HG02588 (cell line): ENCODE measurements around the gene HAAO.
"Not testable (repeated sequence)": the region's sequence is repeated elsewhere in the genome, so short reads cannot be mapped to it uniquely, and the experiment has no call there.

Experiments
- ATAC-seq: cut with Tn5 transposase; IDR thresholded peaks from one replicate; pipeline ENCODE4 v1.9.1; 2021; ENCODE audit warnings: mild to moderate bottlenecking, moderate library complexity; ENCODE audit not compliant: unreplicated experiment

Gene HAAO

GRCh38 chr2:42792583-42793333, at the start of gene HAAO:
TSS of gene HAAO (minus strand) at chr2:42792583. CDS start at chr2:42792536, 47 bp downstream.
- ATAC-seq, result peak; percentile 29

- no peak for ATAC-seq
Observed at GRCh38 chr2:42841344-42841743, 49.0 kb upstream of the HAAO start.

DNA sequence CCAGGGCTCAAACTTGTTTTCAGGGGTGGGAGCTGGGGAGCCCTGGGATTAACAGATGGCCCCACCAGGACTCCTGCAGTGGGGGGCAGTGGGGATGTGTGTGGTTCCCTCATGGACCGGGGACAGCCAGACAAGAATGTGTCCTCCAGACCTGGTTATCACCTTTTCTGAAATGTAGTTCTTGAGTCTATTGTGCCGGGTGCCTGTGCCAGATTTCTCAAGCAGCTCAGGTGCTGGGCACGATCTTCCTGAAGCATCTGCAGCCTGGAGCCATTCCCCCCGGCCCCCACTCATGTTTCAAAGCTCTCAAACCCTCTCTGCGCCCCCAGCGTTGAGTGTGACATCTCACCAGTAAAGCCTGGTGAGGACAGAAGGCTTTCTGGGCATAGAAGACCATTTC, 48.4 kb upstream of the HAAO start:
- ATAC-seq, result no peak

DNA sequence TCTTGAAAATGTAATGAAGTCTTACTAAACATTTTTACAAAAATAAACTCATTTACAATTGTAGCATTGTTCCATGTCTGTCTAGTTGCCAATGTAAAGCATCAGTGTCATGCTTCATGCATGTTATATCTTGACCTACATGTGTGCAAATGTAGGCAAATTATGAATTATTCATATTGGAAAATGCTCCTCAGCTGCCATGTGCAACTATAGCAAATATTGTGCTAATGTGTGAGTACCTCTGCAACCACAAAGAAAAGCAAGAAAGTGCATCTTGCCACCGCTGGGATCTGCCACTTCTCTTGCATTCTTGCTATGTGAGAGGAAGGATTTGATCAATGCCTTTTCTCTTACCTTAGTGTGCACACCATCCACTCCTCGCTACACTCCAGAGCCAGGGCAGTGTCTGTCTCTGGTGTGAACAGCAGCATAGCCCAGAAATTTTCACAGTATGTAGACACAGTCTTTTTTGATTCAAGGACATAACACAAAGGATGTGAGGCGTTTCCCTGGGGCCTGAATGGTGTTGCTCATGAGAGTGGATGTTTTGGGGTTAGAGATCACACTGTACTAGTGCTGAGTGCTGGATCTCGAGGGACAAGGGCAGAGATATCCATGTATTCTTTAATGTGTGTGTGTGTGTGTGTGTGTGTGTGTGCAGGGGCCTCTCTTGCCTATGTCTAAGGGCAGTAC, 47.6 kb upstream of the HAAO start:
- ATAC-seq, result no peak

DNA sequence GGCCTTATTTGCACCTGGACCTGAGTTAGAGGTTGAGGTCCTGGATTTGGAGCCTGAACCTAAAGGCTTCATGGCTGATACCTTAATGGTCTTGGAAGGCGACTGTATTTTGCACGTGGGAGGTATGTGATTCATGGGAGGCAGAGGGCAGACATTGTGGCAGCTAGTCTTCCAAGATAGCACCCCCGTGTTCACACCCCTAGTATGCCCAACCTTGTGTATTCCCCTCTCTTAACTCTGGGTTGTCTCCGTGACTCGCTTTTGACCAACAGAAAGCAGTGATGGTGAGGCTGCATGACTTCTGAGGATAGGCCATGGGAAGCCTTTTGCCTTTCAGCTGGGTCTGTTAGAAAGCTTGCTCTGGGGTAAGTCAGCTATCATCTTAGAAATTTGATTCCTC, 45.8 kb upstream of the HAAO start:
- ATAC-seq, result no peak

GRCh38 chr2:42835577-42836371, 43.4 kb upstream of the HAAO start:
- ATAC-seq, result no peak

DNA sequence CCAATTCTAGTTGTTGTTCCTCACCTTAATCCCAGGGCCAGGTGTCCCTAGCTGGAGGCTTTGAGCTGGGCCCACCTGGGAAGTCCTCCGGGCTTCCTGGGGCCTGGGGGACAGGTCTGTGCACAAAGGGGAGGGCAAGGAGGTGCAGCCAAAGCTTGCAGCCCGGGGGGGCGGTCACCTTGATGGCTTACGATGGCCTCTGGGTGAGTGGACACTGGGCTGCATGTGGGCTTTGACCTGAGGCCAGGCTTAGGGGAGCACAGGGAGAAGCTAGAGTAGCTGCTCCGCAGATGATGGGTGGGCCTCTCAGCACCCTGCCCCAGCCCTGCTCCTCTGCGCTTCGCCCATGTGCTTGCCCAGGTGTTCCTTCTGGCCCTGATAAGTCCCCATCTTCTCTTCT, 41.8 kb upstream of the HAAO start:
- no peak for ATAC-seq

DNA sequence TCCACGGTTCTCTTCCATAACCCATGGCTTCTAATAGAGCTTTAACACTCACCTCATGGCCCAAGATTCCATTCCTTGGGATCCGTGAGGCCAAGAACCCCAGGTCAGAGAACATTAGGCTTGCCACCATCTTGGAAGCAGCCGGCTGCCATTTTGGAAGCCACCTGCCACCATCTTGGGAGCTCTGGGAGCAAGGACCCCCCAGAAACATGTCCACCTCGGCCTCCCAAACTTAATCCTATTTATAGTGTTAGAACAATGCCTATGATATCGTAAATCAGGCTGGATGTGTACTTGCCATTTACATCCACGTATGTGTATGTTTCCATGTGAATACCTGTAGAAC, 39.9 kb upstream of the HAAO start:
- ATAC-seq, result no peak

DNA sequence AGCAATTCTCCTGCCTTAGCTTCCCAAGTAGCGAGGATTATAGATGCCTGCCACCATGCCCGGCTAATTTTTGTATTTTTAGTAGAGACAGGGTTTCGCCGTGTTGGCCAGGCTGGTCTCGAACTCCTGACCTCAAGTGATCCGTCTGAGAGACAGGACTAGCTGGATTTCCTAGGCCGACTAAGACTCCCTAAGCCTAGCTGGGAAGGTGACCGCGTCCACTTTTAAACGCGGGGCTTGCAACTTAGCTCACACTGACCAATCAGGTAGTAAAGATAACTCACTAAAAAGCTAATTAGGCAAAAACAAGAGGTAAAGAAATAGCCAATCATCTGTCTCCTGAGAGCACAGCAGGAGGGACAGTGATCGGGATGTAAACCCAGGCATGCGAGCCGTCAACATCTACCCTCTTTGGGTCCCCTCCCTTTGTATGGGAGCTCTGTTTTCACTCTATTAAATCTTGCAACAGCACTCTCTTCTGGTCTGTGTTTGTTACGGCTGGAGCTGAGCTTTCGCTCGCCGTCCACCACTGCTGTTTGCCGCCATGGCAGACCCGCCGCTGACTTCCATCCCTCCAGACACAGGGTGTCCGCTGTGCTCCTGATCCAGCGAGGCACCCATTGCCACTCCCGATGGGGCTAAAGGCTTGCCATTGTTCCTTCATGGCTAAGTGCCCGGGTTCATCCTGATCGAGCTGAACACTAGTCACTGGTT, 39.3 kb upstream of the HAAO start:
- not testable (repeated sequence) for ATAC-seq

DNA sequence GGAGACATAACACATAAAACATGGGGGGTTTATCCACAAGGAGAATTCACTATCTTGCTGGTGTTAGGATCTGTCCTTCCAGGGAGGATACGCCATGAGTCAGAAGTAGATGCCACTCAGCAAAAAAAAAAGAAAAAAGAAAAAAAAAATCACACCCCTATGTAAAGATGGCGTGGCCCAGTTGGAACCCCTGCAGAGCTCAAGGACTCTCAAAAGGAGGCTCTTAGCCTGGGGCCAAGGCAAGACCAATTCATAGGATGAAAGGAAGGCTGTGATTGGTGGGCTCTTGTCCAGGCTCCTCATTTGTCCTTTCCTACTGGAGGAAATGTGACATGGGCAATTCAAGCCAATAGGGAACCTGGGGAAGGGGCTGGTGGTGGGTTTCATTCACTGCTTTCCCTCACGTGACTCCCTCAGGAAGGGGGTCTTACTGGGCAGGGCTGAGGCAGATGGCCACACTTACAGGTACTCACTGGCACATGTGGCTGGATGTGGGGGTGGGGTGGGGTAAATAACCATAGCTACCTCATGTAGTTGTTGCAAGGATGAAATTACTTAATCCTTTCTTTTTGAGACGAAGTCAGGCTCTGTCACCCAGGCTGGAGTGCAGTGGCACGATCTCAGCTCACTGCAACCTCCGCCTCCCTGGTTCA, 38.7 kb upstream of the HAAO start:
- no peak for ATAC-seq

GRCh38 chr2:42829671-42830440, 37.5 kb upstream of the HAAO start:
- ATAC-seq, result no peak

DNA sequence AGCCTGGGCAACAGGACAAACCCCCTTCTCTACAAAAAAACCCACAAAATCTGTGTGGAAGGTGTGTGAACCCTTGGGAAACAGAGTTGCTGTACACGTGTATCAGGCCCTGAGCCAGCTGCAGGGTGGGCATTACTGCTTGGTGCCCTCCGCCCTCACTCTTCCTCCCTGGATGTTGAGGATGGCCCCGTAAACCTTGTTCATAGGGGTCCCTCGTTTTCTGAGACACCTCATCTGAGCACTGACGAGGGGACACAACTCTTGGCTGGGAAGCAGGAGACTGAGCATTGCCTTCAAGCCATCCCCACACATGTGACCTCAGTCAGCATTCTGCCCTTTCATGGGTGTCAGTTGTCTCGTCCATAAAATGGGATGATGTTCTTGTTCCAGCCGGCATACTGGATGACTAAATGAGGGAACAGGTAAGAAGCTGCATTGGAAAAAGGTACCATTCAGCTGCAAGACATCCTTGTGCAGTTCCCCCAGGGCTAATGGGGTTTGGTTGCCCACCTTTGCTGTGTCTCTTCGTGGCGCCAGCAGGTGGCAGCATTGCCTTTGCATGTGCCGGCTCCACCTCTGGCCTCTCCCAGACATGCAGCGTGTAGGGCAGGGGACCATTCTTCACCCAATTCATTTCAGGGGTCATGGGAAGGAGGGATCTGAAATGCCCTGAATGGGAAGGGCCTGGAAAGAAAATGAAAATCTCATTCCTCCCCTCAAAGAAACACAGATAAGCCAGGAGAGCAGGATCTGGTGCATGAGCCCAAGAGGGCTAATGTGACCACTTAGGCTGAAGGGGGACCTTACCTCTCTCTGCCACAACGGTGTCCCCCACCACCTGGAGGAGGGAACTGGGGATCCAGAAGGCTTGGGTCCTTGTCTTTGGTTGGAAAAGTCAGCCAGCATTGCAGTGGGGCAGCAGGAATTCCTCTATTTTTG, 36.4 kb upstream of the HAAO start:
- peak; percentile 85 for ATAC-seq

DNA sequence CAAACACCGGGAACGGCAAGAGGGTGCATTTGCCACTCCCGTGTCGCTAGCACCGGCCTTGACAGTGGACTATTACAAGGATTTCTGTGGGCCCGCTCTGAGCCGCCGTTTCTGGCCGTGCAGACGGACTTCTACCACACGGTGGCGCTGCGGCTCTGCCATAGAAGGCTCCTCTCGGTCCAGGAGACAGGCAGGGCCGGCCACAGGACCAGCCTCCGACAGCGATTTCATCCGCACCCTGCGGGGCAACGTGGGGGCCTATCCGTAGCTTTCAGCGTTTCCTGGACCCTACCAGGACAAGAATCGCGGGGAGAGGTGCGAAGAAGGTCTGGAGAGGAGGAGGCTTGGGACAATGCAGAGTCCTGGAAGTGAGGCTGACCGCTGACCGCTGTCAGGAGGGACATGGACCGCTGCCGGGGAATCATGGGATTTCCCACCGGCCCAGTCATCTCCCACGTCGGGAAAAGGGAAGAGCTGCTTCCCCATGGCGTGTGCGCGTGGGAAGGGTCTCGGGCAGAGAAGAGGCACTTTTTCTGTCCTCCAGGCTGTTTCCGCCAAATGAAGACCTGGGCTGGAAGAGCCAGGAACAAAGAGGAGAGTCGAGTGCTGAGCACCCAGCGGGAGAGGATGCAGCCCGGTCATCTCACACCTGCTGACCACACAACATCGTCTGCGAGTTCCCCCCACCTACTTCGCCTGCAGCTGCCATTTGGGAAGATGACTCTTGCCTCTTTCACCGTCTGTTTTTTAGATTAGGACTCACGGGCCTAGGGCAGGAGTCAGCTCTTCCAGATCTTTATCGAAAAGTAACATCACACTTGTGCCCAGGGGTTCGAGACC, 35.5 kb upstream of the HAAO start:
- peak; percentile 59 for ATAC-seq

DNA sequence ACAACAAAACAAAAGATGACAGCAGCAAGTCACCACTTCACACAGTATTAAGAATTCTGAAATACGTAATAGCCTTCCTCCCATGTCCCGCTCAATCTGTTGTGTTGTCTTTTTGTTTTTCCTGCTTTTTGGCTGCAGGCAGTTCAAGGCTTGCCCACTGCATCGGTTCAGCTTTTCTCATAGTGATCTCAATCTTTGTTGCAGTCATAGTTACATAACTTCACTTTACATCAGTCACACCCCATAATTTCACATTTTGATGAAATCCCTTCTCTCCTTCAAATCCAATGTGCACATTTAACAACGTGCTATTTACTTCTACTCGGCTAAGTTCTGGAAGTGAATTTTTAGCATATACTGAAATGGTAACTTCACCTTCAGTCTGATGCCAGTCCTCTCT, 33.8 kb upstream of the HAAO start:
- ATAC-seq, result no peak

DNA sequence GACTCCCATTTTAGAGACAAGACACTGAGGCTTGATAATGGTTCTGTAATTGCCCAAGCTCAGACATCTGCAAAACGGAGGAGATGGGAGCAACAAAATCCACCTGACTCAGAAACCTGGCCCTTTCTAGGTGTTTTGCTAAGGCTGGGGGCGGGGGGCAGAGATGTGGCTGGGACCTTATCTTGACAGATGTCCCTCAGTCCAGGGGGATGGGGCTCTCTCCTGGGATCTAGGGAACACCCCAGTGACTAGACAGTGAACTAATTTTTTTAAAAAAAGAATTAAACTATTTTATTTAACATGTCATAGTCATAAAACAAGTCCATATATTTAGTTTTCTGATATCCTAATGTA, 32.0 kb upstream of the HAAO start:
- ATAC-seq, result no peak

- no peak for ATAC-seq
Observed at GRCh38 chr2:42823744-42824453, 31.5 kb upstream of the HAAO start.

DNA sequence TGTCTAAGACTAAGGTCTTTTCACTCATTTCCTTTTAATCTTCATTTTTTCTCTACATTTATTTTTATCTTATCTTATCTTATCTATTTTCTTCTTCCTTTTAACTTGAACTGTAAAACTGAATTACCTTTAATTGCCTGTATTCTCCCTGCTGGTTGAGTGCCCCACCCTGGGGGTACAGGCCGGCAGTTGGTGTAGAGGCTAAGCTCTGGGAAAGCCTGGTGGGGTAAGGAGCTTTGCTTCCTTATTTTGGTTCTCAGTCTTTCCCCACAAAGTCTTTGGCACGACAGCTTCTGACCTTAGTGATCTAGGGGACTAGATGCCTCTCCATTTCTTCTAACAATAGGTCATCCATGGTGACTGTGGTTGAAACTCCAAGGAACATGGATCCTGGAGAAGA, 26.8 kb upstream of the HAAO start:
- ATAC-seq, result no peak
